Mammary microvascular endothelial cell (primary cell): ENCODE data around the gene CCDC85C. TPM values are rescaled to one million over a fixed set of nuclear protein-coding genes. Genes with fewer than 3 reads are reported as not detected.

Experiments used
- total RNA-seq: library from RNA; depleted of rRNA; stranded (reverse); fragments of >200 nt; gene quantifications from 2 replicates; pipeline ENCODE4 v1.2.3, GENCODE V29; 2015

The CCDC85C gene
- total RNA-seq, result 23.6 and 28.2 TPM in 2 replicates

GRCh38 chr14:99603471-99604277, at the start of gene CCDC85C:
Gene CCDC85C (minus strand): TSS chr14:99604207. CDS start chr14:99603959, 248 bp downstream.

GRCh38 chr14:99644723-99645544, 40.9 kb upstream of the CCDC85C start, which contains the start of gene HHIPL1:
Gene HHIPL1 (plus strand): TSS chr14:99645129. CDS start chr14:99645208, 79 bp downstream.

GRCh38 chr14:99480917-99481744, 122.9 kb downstream of the CCDC85C start, which contains the start of gene CCNK:
Gene CCNK (plus strand): TSS chr14:99481409. CDS start chr14:99492678, 11,269 bp downstream.

GRCh38 chr14:99479906-99480869, 123.8 kb downstream of the CCDC85C start, which contains the start of gene SETD3:
Gene SETD3 (minus strand): TSS chr14:99480859. CDS start chr14:99465805, 15,054 bp downstream.

Other genes starting within 250 kb of the CCDC85C start
- gene SETD3, start 123.3 kb downstream of the CCDC85C start, total RNA-seq, result 51.2 and 53.3 TPM in 2 replicates
- 14.0 and 24.6 TPM in 2 replicates for gene CCNK, start 122.8 kb downstream of the CCDC85C start, total RNA-seq
- gene HHIPL1, start 40.9 kb upstream of the CCDC85C start, total RNA-seq, result 3.3 and 4.7 TPM in 2 replicates
- gene CYP46A1, start 80.1 kb upstream of the CCDC85C start, total RNA-seq, result 0.07 and 0.15 TPM in 2 replicates
- 24.8 and 37.9 TPM in 2 replicates for gene EML1, start 189.2 kb upstream of the CCDC85C start, total RNA-seq